HepG2 (cell line): ENCODE results near the gene PLXNB2. TPM values are rescaled to one million over a fixed set of nuclear protein-coding genes. Genes with fewer than 3 reads are reported as not detected.
A peak's percentile ranks its signal among the peaks of the same experiment; 100 is the strongest.

ENCODE experiments used
- ATAC-seq: fragments of 200-7000 bp; cut with Tn5 transposase; 3 replicates; pipeline ENCODE4 v1.9.1; 2020; ENCODE audit warnings: mild to moderate bottlenecking, moderate library complexity
- BruUV-seq: library from RNA; stranded (reverse); fragments of 400-500 nt; replicated peaks from 2 replicates; lab custom pipeline; 2021; lab: Mats Ljungman, UMichigan
- CTCF ChIA-PET: fragments of 300-600 bp; formaldehyde crosslinking; extraction: SDS; loops from one replicate; lab custom pipeline; 2021; ENCODE audit warnings: low total read pairs, inconsistent platforms, low intra/inter-chr PET ratio; lab: Yijun Ruan, JAX
- POLR2A ChIA-PET: fragments of 350-600 bp; sonication (Branson Sonifier 250); formaldehyde crosslinking; loops from one replicate; lab custom pipeline; 2020; ENCODE audit warnings: antibody characterized with exemption, inconsistent platforms; lab: Yijun Ruan, JAX
- DNase-seq: peaks from one replicate; pipeline ENCODE4 v3.0.0-alpha.2; 2015; ENCODE audit warnings: low spot score
- FAIRE-seq: peaks from 3 replicates; lab custom pipeline; 2011; peaks lifted over from hg19 to GRCh38; lab: Jason Lieb, UNC
- H2AFZ ChIP-seq: one replicate; pipeline ENCODE4 v1.6.1; 2011; ENCODE audit warnings: low read length, inconsistent platforms
- H3K27ac ChIP-seq: fragments of 300-600 bp; 3 replicates; pipeline ENCODE4 v1.8.0; 2011; ENCODE audit warnings: mixed run types, mild to moderate bottlenecking, mixed read lengths, low read length, inconsistent platforms; ENCODE audit not compliant: insufficient read depth; ENCODE audit errors: extremely low read length
- H3K27me3 ChIP-seq, 2 experiments: fragments of 200-600 bp in 1 of 2; 2 replicates in 1 of 2; 3 replicates in 1 of 2; pipeline versions ENCODE4 v1.6.0 to v1.8.0; 2011; ENCODE audit warnings: low read length in 2 of 2, mild to moderate bottlenecking in 2 of 2, moderate library complexity in 2 of 2, inconsistent platforms in 1 of 2; ENCODE audit not compliant: insufficient read depth in 2 of 2, control insufficient read depth in 1 of 2
- H3K36me3 ChIP-seq, 2 experiments: fragments of 200-600 bp in 1 of 2; replicated peaks in 1 of 2; 2 replicates in 1 of 2; 3 replicates in 1 of 2; pipeline versions ENCODE4 v1.5.1 to v1.8.0; 2011; ENCODE audit warnings: low read length in 2 of 2, inconsistent platforms in 1 of 2; ENCODE audit not compliant: insufficient read depth in 2 of 2, control insufficient read depth in 1 of 2
- H3K4me1 ChIP-seq: 2 replicates; pipeline ENCODE4 v1.5.1; 2012; ENCODE audit warnings: low read length, inconsistent platforms; ENCODE audit not compliant: insufficient read depth
- H3K4me2 ChIP-seq: 2 replicates; pipeline ENCODE4 v1.6.0; 2011; ENCODE audit warnings: low read depth, low read length, inconsistent platforms
- H3K4me3 ChIP-seq, 3 experiments: fragments of 200-600 bp in 1 of 3; sonication (generic), shearing (Covaris generic) in 1 of 3; replicated peaks in 1 of 3; 2 replicates each; pipeline ENCODE4 v1.5.1; 2011 to 2016; ENCODE audit warnings: low read length in 3 of 3, inconsistent platforms in 2 of 3, low read depth in 2 of 3, mild to moderate bottlenecking in 2 of 3, control low read depth in 1 of 3, mixed read lengths in 1 of 3; ENCODE audit not compliant: insufficient read depth in 1 of 3
- H3K79me2 ChIP-seq: one replicate; pipeline ENCODE4 v1.6.1; 2011; ENCODE audit warnings: low read length, inconsistent platforms; ENCODE audit not compliant: insufficient read depth
- H3K9ac ChIP-seq: 2 replicates; pipeline ENCODE4 v1.6.0; 2011; ENCODE audit warnings: mild to moderate bottlenecking, low read depth, low read length, inconsistent platforms; ENCODE audit not compliant: insufficient read depth
- H3K9me3 ChIP-seq: 2 replicates; pipeline ENCODE4 v1.5.1; 2012; ENCODE audit warnings: mild to moderate bottlenecking, low read length
- H4K20me1 ChIP-seq: 2 replicates; pipeline ENCODE4 v1.6.0; 2011; ENCODE audit warnings: inconsistent platforms, mild to moderate bottlenecking, low read length, moderate library complexity; ENCODE audit not compliant: insufficient read depth
- CTCF ChIP-seq: sonication (generic); formaldehyde crosslinking; IDR thresholded peaks from 2 replicates; pipeline ENCODE4 v1.5.0; 2020; ENCODE audit warnings: mild to moderate bottlenecking, missing genetic modification reagents, moderate library complexity
- HMG20A ChIP-seq: IDR thresholded peaks from 2 replicates; pipeline ENCODE4 v1.6.1; 2016; ENCODE audit warnings: borderline replicate concordance
- HNRNPL ChIP-seq: fragments of 200-400 bp; formaldehyde crosslinking; IDR thresholded peaks from 2 replicates; pipeline ENCODE4 v1.6.1; 2017; ENCODE audit warnings: mild to moderate bottlenecking, low read depth, low read length
- KLF12 ChIP-seq: sonication (generic); formaldehyde crosslinking; IDR thresholded peaks from 2 replicates; pipeline ENCODE4 v1.4.0; 2020; ENCODE audit warnings: missing genetic modification reagents, borderline replicate concordance
- MIXL1 ChIP-seq: IDR thresholded peaks from 2 replicates; pipeline ENCODE4 v1.6.1; 2016
- NR2F6 ChIP-seq, 2 experiments: IDR thresholded peaks; 2 replicates each; pipeline ENCODE4 v1.6.1; 2016; ENCODE audit warnings: antibody characterized with exemption in 1 of 2, mild to moderate bottlenecking in 1 of 2
- PHF21A ChIP-seq: sonication (generic); formaldehyde crosslinking; IDR thresholded peaks from 2 replicates; pipeline ENCODE4 v1.5.0; 2020; ENCODE audit warnings: mild to moderate bottlenecking, missing genetic modification reagents
- SIN3B ChIP-seq: fragments of 150-350 bp; IDR thresholded peaks from 2 replicates; pipeline ENCODE4 v1.6.1; 2014; ENCODE audit warnings: low read length
- SMAD1 ChIP-seq: sonication (generic); formaldehyde crosslinking; IDR thresholded peaks from 2 replicates; pipeline ENCODE4 v1.4.0; 2020; ENCODE audit warnings: missing genetic modification reagents, low read depth, mild to moderate bottlenecking, borderline replicate concordance
- SP4 ChIP-seq: sonication (generic); formaldehyde crosslinking; IDR thresholded peaks from 2 replicates; pipeline ENCODE4 v1.8.1; 2023; ENCODE audit warnings: mild to moderate bottlenecking, missing genetic modification reagents
- ZMAT5 ChIP-seq: sonication (generic); formaldehyde crosslinking; IDR thresholded peaks from 2 replicates; pipeline ENCODE4 v1.5.0; 2020; ENCODE audit warnings: mild to moderate bottlenecking, low read depth, missing genetic modification reagents, borderline replicate concordance
- ZMYM4 ChIP-seq: sonication (generic); formaldehyde crosslinking; IDR thresholded peaks from 2 replicates; pipeline ENCODE4 v1.8.1; 2023; ENCODE audit warnings: mild to moderate bottlenecking, missing genetic modification reagents
- ZNF281 ChIP-seq: sonication (generic); formaldehyde crosslinking; IDR thresholded peaks from 2 replicates; pipeline ENCODE4 v1.4.0; 2020; ENCODE audit warnings: missing genetic modification reagents, borderline replicate concordance
- ZNF350 ChIP-seq: sonication (generic); formaldehyde crosslinking; IDR thresholded peaks from 2 replicates; pipeline ENCODE4 v1.4.0; 2020; ENCODE audit warnings: mild to moderate bottlenecking, low read depth, missing genetic modification reagents, borderline replicate concordance
- ZNF484 ChIP-seq: sonication (generic); formaldehyde crosslinking; IDR thresholded peaks from 2 replicates; pipeline ENCODE4 v1.5.1; 2020; ENCODE audit warnings: mild to moderate bottlenecking, low read depth, missing genetic modification reagents, borderline replicate concordance
- ZNF512 ChIP-seq: sonication (generic); formaldehyde crosslinking; IDR thresholded peaks from 2 replicates; pipeline ENCODE4 v1.4.0; 2020; ENCODE audit warnings: mild to moderate bottlenecking, missing genetic modification reagents
- ZNF563 ChIP-seq: sonication (generic); formaldehyde crosslinking; IDR thresholded peaks from 2 replicates; pipeline ENCODE4 v1.8.0; 2022; ENCODE audit warnings: mild to moderate bottlenecking, moderate library complexity, missing genetic modification reagents
- ZNF605 ChIP-seq: sonication (generic); formaldehyde crosslinking; IDR thresholded peaks from 2 replicates; pipeline ENCODE4 v1.8.0; 2022; ENCODE audit warnings: mild to moderate bottlenecking, missing genetic modification reagents
- ZNF749 ChIP-seq: sonication (generic); formaldehyde crosslinking; IDR thresholded peaks from 2 replicates; pipeline ENCODE4 v1.8.0; 2022; ENCODE audit warnings: mild to moderate bottlenecking, missing genetic modification reagents, moderate library complexity, borderline replicate concordance
- WGBS: methylation state at CpG from one replicate; pipeline ENCODE4 v1.1.6; 2017; ENCODE audit warnings: low lambda C conversion rate; 5-methylcytosine and 5-hydroxymethylcytosine counted together
- in situ Hi-C: cut with HindIII; loops from 2 replicates; pipeline ENCODE4 v1.10.0; 2017; ENCODE audit warnings: low pct_unique_long_range_greater_than_20kb; ENCODE audit not compliant: extremely low pct_ligation_motif_present
- intact Hi-C: fragments of 100-400 bp; cut with micrococcal nuclease; formaldehyde crosslinking; loops from one replicate; pipeline ENCODE4 v1.10.0; 2022; ENCODE audit not compliant: unreplicated experiment
- polyA plus RNA-seq, 8 experiments: library from polyadenylated mRNA; depleted of rRNA in 3 of 8; stranded (reverse) in 7 of 8; unstranded in 1 of 8; fragments of >200 nt; fragmentation: Illumina TruSeq in 4 of 8; extraction: Trizol in 4 of 8; gene quantifications; 2 replicates each; pipeline versions ENCODE4 v1.2.1 to v1.2.3, GENCODE V29; 2011 to 2016; ENCODE audit warnings: low read depth in 4 of 8, missing spikeins in 1 of 8, mixed read lengths in 1 of 8; ENCODE audit not compliant: insufficient read depth in 1 of 8
- total RNA-seq, 5 experiments: library from RNA; depleted of rRNA; stranded (reverse); fragments of >200 nt; fragmentation: Illumina TruSeq; extraction: Trizol; gene quantifications; 2 replicates each; pipeline ENCODE4 v1.2.3, GENCODE V29; 2016; ENCODE audit warnings: low read depth in 1 of 5

Gene PLXNB2
- total and polyA plus RNA-seq, 2 of the 13 experiments (the other 11 are each of a cell fraction or from before 2014, with no cell fraction given), result 32.6 to 68.9 TPM

- ChIA-PET POLR2A (interaction anchor here (3.2 kb wide), 1 partner anchor 8 kb away, joined by 24 read pairs; the partner anchor contains the start of gene PLXNB2), CTCF (no interaction called here)
- peak overlapping the region; percentile 68 for H3K27ac ChIP-seq
- H3K27me3 ChIP-seq, result no peaks in the 10 kb centered on the region
- FAIRE-seq (no peak), DNase-seq (no peak), ATAC-seq (no peak)
- H4K20me1 ChIP-seq, result peaks cover 12% of the 10 kb centered on the region; the same call in 1 of the 2 replicates
- peak overlapping the region; percentile 40; the same call in 1 of the 2 replicates for H3K9ac ChIP-seq
- intact Hi-C loops (loop anchor here (10.0 kb wide), 1 partner anchor 873 kb away; no protein-coding TSS in a partner anchor), in situ Hi-C loops (no loop called here)
- peak overlapping the region; percentile 71 for H3K4me2 ChIP-seq
- WGBS, result 41% methylated on average over 4 of the region's 4 CpGs
- no peaks in the 10 kb centered on the region for H3K9me3 ChIP-seq
- H3K79me2 ChIP-seq, result peaks cover 67% of the 10 kb centered on the region
- peaks cover 84% of the 10 kb centered on the region for H3K4me1 ChIP-seq
- H3K4me3 ChIP-seq, result peak overlapping the region in 1 of 3 experiments; percentile 54; a peak in 1 of 6 replicates
- H2AFZ ChIP-seq, result no peak overlapping the region
- H3K36me3 ChIP-seq, result no peaks in the 10 kb centered on the region
- no TSS peak for BruUV-seq
- TF ChIP-seq HMG20A (CRISPR knock-in tag) (no peak), CTCF (CRISPR knock-in tag) (no peak), ZNF749 (no peak), SIN3B (no peak), NR2F6 (IDR thresholded peaks at IDR 0.05) (no peak), NR2F6 (CRISPR knock-in tag; IDR thresholded peaks at IDR 0.05) (no peak), PHF21A (0 out of 2 replicates have a peak, but pooled peaks have one; percentile 1), ZMAT5 (CRISPR knock-in tag) (no peak), HNRNPL (0 out of 2 replicates have a peak, but pooled peaks have one; percentile 48), ZNF350 (CRISPR knock-in tag) (no peak), SMAD1 (CRISPR knock-in tag) (no peak), SP4 (no peak), ZNF281 (CRISPR knock-in tag) (no peak), ZMYM4 (CRISPR knock-in tag) (no peak), ZNF605 (CRISPR knock-in tag) (no peak), ZNF512 (CRISPR knock-in tag) (no peak), ZNF484 (CRISPR knock-in tag) (no peak), MIXL1 (no peak), ZNF563 (CRISPR knock-in tag) (no peak; the same call in 1 of the 2 replicates), KLF12 (CRISPR knock-in tag) (no peak)
These were observed 9.2 kb downstream of the PLXNB2 start for GRCh38 chr22:50298266-50298637.
